Measurements from ENCODE around the gene IRX5.

DNA sequence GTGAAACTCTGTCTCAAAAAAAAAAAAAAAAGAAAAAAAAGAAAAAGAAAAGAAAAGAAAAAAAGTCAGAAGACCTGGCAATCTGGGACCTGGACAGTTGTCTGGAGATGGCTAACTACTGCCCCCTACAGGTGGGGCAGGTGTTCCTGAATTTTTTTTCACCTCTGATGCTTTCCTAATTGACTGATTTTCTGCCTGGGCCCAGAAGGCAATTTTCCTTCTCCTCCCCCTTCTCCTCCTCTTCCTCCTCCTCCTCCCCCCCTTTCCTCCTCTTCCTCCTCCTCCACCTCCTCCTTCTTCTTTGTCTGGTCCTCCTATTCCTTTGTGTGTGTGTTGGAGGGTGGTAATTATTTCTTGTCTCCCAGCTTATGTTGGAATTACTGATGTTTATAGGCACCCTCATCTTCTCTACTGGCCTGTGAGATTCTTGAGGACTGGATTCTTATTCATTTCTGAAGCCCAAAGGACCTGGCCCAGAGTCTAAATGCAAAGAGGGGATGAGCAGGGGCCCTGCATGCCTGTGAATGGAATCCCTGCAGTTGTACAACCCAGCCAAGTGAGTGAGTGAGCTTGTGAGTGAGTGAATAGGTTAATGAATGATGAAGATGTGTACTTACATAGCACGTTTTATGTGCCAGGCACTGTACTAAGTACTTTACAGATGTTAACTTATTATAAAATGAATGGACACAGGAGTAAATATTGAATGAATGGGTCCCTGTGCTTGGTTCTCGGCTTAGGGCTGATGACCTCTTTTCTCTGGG, 26.9 kb downstream of the IRX5 start:
- TF ChIP-seq REST (IDR thresholded peaks at IDR 0.05; ENCODE audit: low read depth) (no peak), EP300 (IDR thresholded peaks at IDR 0.05; ENCODE audit: borderline replicate concordance) (no peak), MAX (IDR thresholded peaks at IDR 0.05) (no peak), CREB1 (IDR thresholded peaks at IDR 0.05; ENCODE audit: low read depth) (no peak), ZBTB7A (IDR thresholded peaks at IDR 0.05; ENCODE audit: low read depth) (no peak), TAF1 (IDR thresholded peaks at IDR 0.05; ENCODE audit: low read depth) (no peak), NFIC (IDR thresholded peaks at IDR 0.05) (no peak), YY1 (IDR thresholded peaks at IDR 0.05; ENCODE audit: low read depth) (no peak)

All from Ishikawa (cell line).